ENCODE measurements around the gene SLC36A1. TPM values are rescaled to one million over a fixed set of nuclear protein-coding genes. Genes with fewer than 3 reads are reported as not detected.
A peak's percentile ranks its signal among the peaks of the same experiment; 100 is the strongest.

The SLC36A1 gene
- total and polyA plus RNA-seq, 2 of the 8 experiments (the other 6 are each of a cell fraction or from before 2014, with no cell fraction given) = 6.6 to 9.6 TPM

- Histone ChIP-seq H3K27ac (ENCODE audit: low read depth, low read length) (no peak overlapping the region), H2AK5ac (ENCODE audit: low read depth, low read length) (no peak overlapping the region), H3K4me1 (replicated peaks in 1 of 4; ENCODE audit: control insufficient read depth in 3 of 4, insufficient read depth in 4 of 4, low read length in 3 of 4) (peaks cover 0 to 4% (median under 1%) of the 10 kb centered on the region in 4 experiments; a peak in 3 of 7 replicates), H2BK120ac (replicated peaks; ENCODE audit: low read depth, low read length) (no peak overlapping the region), H4K20me1 (replicated peaks in 1 of 2; ENCODE audit: control insufficient read depth in 1 of 2, insufficient read depth in 2 of 2, low read length in 2 of 2) (no peaks in the 10 kb centered on the region), H3K79me1 (ENCODE audit: low read depth, low read length) (no peaks in the 10 kb centered on the region), H3K4ac (replicated peaks; ENCODE audit: insufficient read length, low read depth, low read length) (no peak overlapping the region), H3K56ac (replicated peaks; ENCODE audit: insufficient read length, low read depth, low read length) (no peak overlapping the region), H4K5ac (ENCODE audit: insufficient read length, low read depth, low read length) (no peak overlapping the region), H4K91ac (replicated peaks; ENCODE audit: insufficient read length, low read length) (peak overlapping the region; percentile 83), H2BK5ac (ENCODE audit: low read depth, low read length) (no peak overlapping the region), H3K36me3 (ENCODE audit: control insufficient read depth in 2 of 4, insufficient read depth in 4 of 4, low read length in 3 of 4) (peaks cover 0 to 7% (median 0%) of the 10 kb centered on the region in 4 experiments; a peak in 1 of 8 replicates), H3K4me2 (ENCODE audit: insufficient read depth in 1 of 2, low read depth in 2 of 2, low read length in 2 of 2) (peak overlapping the region in 1 of 2 experiments; percentile 63; a peak in 1 of 4 replicates), H2BK20ac (ENCODE audit: low read length) (no peak overlapping the region), H2BK15ac (ENCODE audit: low read length) (no peak overlapping the region), H3K9ac (replicated peaks in 1 of 4; ENCODE audit: extremely low read depth in 1 of 4, low read depth in 3 of 4, low read length in 3 of 4) (no peak overlapping the region), H3K23ac (ENCODE audit: insufficient read length) (no peak overlapping the region), H3K18ac (ENCODE audit: extremely low read depth, low read length) (no peak overlapping the region), H3K23me2 (ENCODE audit: low read depth, low read length) (no peaks in the 10 kb centered on the region), H2AFZ (ENCODE audit: low read length) (no peak overlapping the region), H3K4me3 (ENCODE audit: extremely low read depth in 1 of 4, insufficient read depth in 2 of 4, low read depth in 3 of 4, low read length in 4 of 4) (no peak overlapping the region), H2BK12ac (ENCODE audit: low read depth, low read length) (no peak overlapping the region), H3K14ac (ENCODE audit: insufficient read length) (no peak overlapping the region), H4K8ac (ENCODE audit: extremely low read depth, insufficient read depth, low read length) (no peak overlapping the region), H3K9me3 (ENCODE audit: insufficient read depth in 2 of 2, low read depth in 1 of 2, low read length in 1 of 2) (0 out of 4 replicates have a peak, but pooled peaks cover 0 to 2% of the 10 kb centered on the region in 2 experiments), H3K79me2 (ENCODE audit: control insufficient read depth in 1 of 2, insufficient read depth in 2 of 2, low read length in 2 of 2) (no peaks in the 10 kb centered on the region), H3K27me3 (replicated peaks in 1 of 4; ENCODE audit: control insufficient read depth in 3 of 4, extremely low read depth in 1 of 4, insufficient read depth in 3 of 4, low read length in 3 of 4) (no peaks in the 10 kb centered on the region)
- POLR2A ChIA-PET (ENCODE audit: partially characterized antibody) = interaction anchor here (1.5 to 1.9 kb wide), 5 partner anchors 8 to 32 kb away, joined by 4 to 8 read pairs (median 6); no protein-coding TSS in a partner anchor
- TF ChIP-seq YY1 (IDR thresholded peaks at IDR 0.05; ENCODE audit: low read depth, low read length) = no peak
- no peak for TF ChIP-seq HDAC2 (IDR thresholded peaks at IDR 0.05; ENCODE audit: borderline replicate concordance in 1 of 2, low read depth in 2 of 2, low read length in 2 of 2)
- TF ChIP-seq SP2 (IDR thresholded peaks at IDR 0.05; ENCODE audit: low read length) = no peak
- no peak for TF ChIP-seq SIX5 (IDR thresholded peaks at IDR 0.05; ENCODE audit: low read depth, low read length)
- TF ChIP-seq CHD1 (IDR thresholded peaks at IDR 0.05; ENCODE audit: low read depth, low read length) = no peak
- no peak for TF ChIP-seq PHF8 (conservative IDR thresholded peaks at IDR 0.05; ENCODE audit: low read depth, low read length)
- no peak for TF ChIP-seq HDAC6 (IDR thresholded peaks at IDR 0.05; ENCODE audit: low read depth, low read length)
- TF ChIP-seq KDM1A (IDR thresholded peaks at IDR 0.05; ENCODE audit: borderline replicate concordance, low read length) = no peak
- no peak for TF ChIP-seq EP300 (IDR thresholded peaks at IDR 0.05; ENCODE audit: borderline replicate concordance in 1 of 2, low read depth in 2 of 2, low read length in 2 of 2)
- no peak for TF ChIP-seq GTF2F1 (IDR thresholded peaks at IDR 0.05; ENCODE audit: borderline replicate concordance, low read depth, low read length)
- TF ChIP-seq TEAD4 (IDR thresholded peaks at IDR 0.05; ENCODE audit: low read depth, low read length) = no peak
- TF ChIP-seq CTBP2 (IDR thresholded peaks at IDR 0.05; ENCODE audit: borderline replicate concordance, insufficient read depth, insufficient read length, low read length) = no peak
- TF ChIP-seq SAP30 (IDR thresholded peaks at IDR 0.05; ENCODE audit: insufficient read depth, insufficient replicate concordance, low read length) = no peak
- CTCF ChIA-PET (ENCODE audit: partially characterized antibody) = interaction anchor here (1.3 to 2.4 kb wide), 4 partner anchors 28 to 157 kb away, joined by 5 to 11 read pairs (median 6); partner anchors contain the start of gene SLC36A1
- FAIRE-seq = no peak
- 93% methylated on average over 2 of the region's 2 CpGs; no CpG with 5 or more reads in 1 of the 2 experiments for WGBS, 2 experiments (ENCODE audit: extremely low coverage in 1 of 2, insufficient coverage in 1 of 2, insufficient read length in 1 of 2, insufficient replicate concordance in 2 of 2, low coverage in 1 of 2, low lambda C conversion rate in 2 of 2, missing lambda C conversion rate in 1 of 2)
- no peak for DNase-seq (ENCODE audit: low read depth in 1 of 2, low spot score in 2 of 2)
Observed at GRCh38 chr5:151495320-151495719, 47.9 kb downstream of the SLC36A1 start.
